GM19463 (cell line): ENCODE measurements around the gene SUSD3.

ENCODE experiments used
- ATAC-seq: cut with Tn5 transposase; IDR thresholded peaks from one replicate; pipeline ENCODE4 v1.9.1; 2021; ENCODE audit warnings: mild to moderate bottlenecking, moderate library complexity; ENCODE audit not compliant: unreplicated experiment

Gene SUSD3

GRCh38 chr9:93051680-93052089, 6.8 kb upstream of the SUSD3 start:
- ATAC-seq, result no peak

GRCh38 chr9:93052791-93053540, 5.5 kb upstream of the SUSD3 start:
- ATAC-seq, result no peak

GRCh38 chr9:93053781-93054331, 4.6 kb upstream of the SUSD3 start:
- no peak for ATAC-seq

GRCh38 chr9:93054758-93055704, 3.5 kb upstream of the SUSD3 start:
- no peak for ATAC-seq

GRCh38 chr9:93057042-93057702, 1.3 kb upstream of the SUSD3 start:
- ATAC-seq, result no peak

GRCh38 chr9:93057703-93058354, 672 bp upstream of the SUSD3 start:
- ATAC-seq, result peak; percentile 3

- peak; percentile 19 for ATAC-seq
Observed at GRCh38 chr9:93059011-93059714, 662 bp downstream of the SUSD3 start.

GRCh38 chr9:93059715-93060578, 1.4 kb downstream of the SUSD3 start:
- no peak for ATAC-seq

- no peak for ATAC-seq
Observed at GRCh38 chr9:93060746-93061259, 2.3 kb downstream of the SUSD3 start.

GRCh38 chr9:93061260-93061751, 2.8 kb downstream of the SUSD3 start:
- no peak for ATAC-seq

GRCh38 chr9:93061791-93062763, 3.6 kb downstream of the SUSD3 start:
- peak; percentile 30 for ATAC-seq

- ATAC-seq, result peak; percentile 89
Observed at GRCh38 chr9:93064392-93065134, 6.1 kb downstream of the SUSD3 start.

- ATAC-seq, result no peak
Observed at GRCh38 chr9:93065135-93065720, 6.7 kb downstream of the SUSD3 start.

- ATAC-seq, result no peak
Observed at GRCh38 chr9:93066978-93067603, 8.6 kb downstream of the SUSD3 start.

GRCh38 chr9:93068956-93069355, 10.5 kb downstream of the SUSD3 start:
- no peak for ATAC-seq

- no peak for ATAC-seq
Observed at GRCh38 chr9:93071464-93071863, 13.0 kb downstream of the SUSD3 start.
